ENCODE data around the gene ELOVL6. TPM values are rescaled to one million over a fixed set of nuclear protein-coding genes. Genes with fewer than 3 reads are reported as not detected.

The ELOVL6 gene
- total and polyA plus RNA-seq, 4 donors, result 0.25 to 6.5 (median 2.7) TPM

- no peaks in the 10 kb centered on the region for H3K27me3 ChIP-seq (ENCODE audit: control insufficient read depth in 1 of 2, insufficient read depth in 2 of 2, low read length in 1 of 2)
- WGBS, 2 donors, result 95% methylated on average over 1 of the region's 1 CpG
- H3K36me3 ChIP-seq (ENCODE audit: control insufficient read depth in 1 of 2, insufficient read depth in 2 of 2, low read length in 1 of 2), result no peaks in the 10 kb centered on the region
- intact Hi-C loops (cut with DNase I), result no loop called here
- H3K27ac ChIP-seq (ENCODE audit: low read depth in 1 of 2, low read length in 2 of 2), result no peak overlapping the region
- no peak overlapping the region for H3K4me3 ChIP-seq (ENCODE audit: low read length in 2 of 2)
- DNase-seq, result no peak
- H3K9me3 ChIP-seq (ENCODE audit: control insufficient read depth, low read length), result no peaks in the 10 kb centered on the region
- no peak for ATAC-seq (ENCODE audit: low FRiP score)
- H3K4me1 ChIP-seq (ENCODE audit: control insufficient read depth in 1 of 2, insufficient read depth in 2 of 2, low read length in 2 of 2), result no peaks in the 10 kb centered on the region
Observed at GRCh38 chr4:110075891-110076290, 122.5 kb downstream of the ELOVL6 start.

DNA sequence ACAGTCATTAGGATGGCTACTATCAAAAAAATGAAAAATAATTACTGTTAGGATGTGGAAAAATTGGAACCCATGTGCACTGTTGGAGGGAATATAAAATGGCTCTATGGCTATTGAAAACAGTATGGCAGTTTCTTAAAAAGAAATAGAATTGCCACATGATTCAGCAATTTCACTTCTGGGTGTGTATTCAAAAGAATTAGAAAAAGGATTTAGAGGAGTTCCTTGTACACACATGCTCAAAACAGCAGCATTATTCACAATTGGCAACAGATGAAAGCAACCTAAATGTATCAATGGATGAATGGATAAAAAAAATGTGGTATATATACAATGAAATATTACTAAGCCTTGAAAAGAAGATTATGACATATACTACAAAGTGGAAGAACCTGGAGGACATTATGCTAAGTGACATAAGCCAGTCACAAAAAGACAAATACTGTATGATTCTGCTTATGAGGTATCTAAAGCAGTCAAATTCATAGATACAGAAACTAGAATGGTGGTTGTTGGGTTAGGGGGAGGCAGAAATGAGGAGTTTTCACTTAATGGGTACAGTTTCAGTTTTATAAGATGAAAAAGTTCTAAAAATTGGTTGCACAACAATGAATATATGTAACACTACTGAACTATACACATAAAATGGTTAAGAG, 123.2 kb downstream of the ELOVL6 start:
- intact Hi-C loops (cut with DNase I), result no loop called here
- no peaks in the 10 kb centered on the region for H3K27me3 ChIP-seq (ENCODE audit: control insufficient read depth in 1 of 2, insufficient read depth in 2 of 2, low read length in 1 of 2)
- no peak for DNase-seq
- no peaks in the 10 kb centered on the region for H3K4me1 ChIP-seq (ENCODE audit: control insufficient read depth in 1 of 2, insufficient read depth in 2 of 2, low read length in 2 of 2)
- no peak overlapping the region for H3K27ac ChIP-seq (ENCODE audit: low read depth in 1 of 2, low read length in 2 of 2)
- H3K9me3 ChIP-seq (ENCODE audit: control insufficient read depth, low read length), result no peaks in the 10 kb centered on the region
- ATAC-seq (ENCODE audit: low FRiP score), result no peak
- no peaks in the 10 kb centered on the region for H3K36me3 ChIP-seq (ENCODE audit: control insufficient read depth in 1 of 2, insufficient read depth in 2 of 2, low read length in 1 of 2)
- no peak overlapping the region for H3K4me3 ChIP-seq (ENCODE audit: low read length in 2 of 2)

DNA sequence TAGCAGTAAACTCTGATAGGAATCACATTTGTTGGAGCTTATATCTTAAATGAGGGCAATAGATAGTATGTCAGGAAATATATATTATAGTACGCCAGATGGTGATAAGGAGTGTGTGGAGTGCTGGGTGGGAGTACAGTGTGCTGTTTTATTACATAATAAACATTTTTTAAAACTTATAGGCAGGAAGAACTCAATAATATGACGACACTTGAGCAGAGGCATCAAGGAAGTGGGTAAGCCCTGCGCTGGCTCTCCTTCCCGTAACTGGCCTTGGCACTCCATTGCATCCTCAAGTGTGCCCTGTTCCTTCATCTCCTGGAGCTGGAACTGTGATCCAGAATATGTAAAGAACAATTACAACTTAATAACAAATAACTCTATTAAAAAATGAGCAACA, 123.8 kb downstream of the ELOVL6 start:
- no peaks in the 10 kb centered on the region for H3K36me3 ChIP-seq (ENCODE audit: control insufficient read depth in 1 of 2, insufficient read depth in 2 of 2, low read length in 1 of 2)
- intact Hi-C loops (cut with DNase I), result no loop called here
- H3K27me3 ChIP-seq (ENCODE audit: control insufficient read depth in 1 of 2, insufficient read depth in 2 of 2, low read length in 1 of 2), result no peaks in the 10 kb centered on the region
- no peak for DNase-seq
- no peaks in the 10 kb centered on the region for H3K4me1 ChIP-seq (ENCODE audit: control insufficient read depth in 1 of 2, insufficient read depth in 2 of 2, low read length in 2 of 2)
- WGBS, 2 donors, result 89 to 96% methylated on average over 4 of the region's 4 CpGs
- H3K9me3 ChIP-seq (ENCODE audit: control insufficient read depth, low read length), result no peaks in the 10 kb centered on the region
- no peak overlapping the region for H3K4me3 ChIP-seq (ENCODE audit: low read length in 2 of 2)
- H3K27ac ChIP-seq (ENCODE audit: low read depth in 1 of 2, low read length in 2 of 2), result no peak overlapping the region
- ATAC-seq (ENCODE audit: low FRiP score), result no peak

GRCh38 chr4:110073053-110073845, 125.2 kb downstream of the ELOVL6 start:
- 44 to 63% methylated on average over 10 of the region's 10 CpGs for WGBS, 2 donors

GRCh38 chr4:110071466-110071865, 126.9 kb downstream of the ELOVL6 start:
- H3K27me3 ChIP-seq (ENCODE audit: control insufficient read depth in 1 of 2, insufficient read depth in 2 of 2, low read length in 1 of 2), result no peaks in the 10 kb centered on the region
- 18 to 21% methylated on average over 6 of the region's 6 CpGs for WGBS, 2 donors
- DNase-seq (no peak), ATAC-seq (ENCODE audit: low FRiP score) (no peak)
- no peak overlapping the region for H3K27ac ChIP-seq (ENCODE audit: low read depth in 1 of 2, low read length in 2 of 2)
- no peaks in the 10 kb centered on the region for H3K4me1 ChIP-seq (ENCODE audit: control insufficient read depth in 1 of 2, insufficient read depth in 2 of 2, low read length in 2 of 2)
- no peaks in the 10 kb centered on the region for H3K36me3 ChIP-seq (ENCODE audit: control insufficient read depth in 1 of 2, insufficient read depth in 2 of 2, low read length in 1 of 2)
- no peak overlapping the region for H3K4me3 ChIP-seq (ENCODE audit: low read length in 2 of 2)
- H3K9me3 ChIP-seq (ENCODE audit: control insufficient read depth, low read length), result no peaks in the 10 kb centered on the region
- intact Hi-C loops (cut with DNase I), result no loop called here

More at GRCh38 chr4:110073053-110073845, 125.2 kb downstream of the ELOVL6 start:
- no peak overlapping the region for H3K27ac ChIP-seq (ENCODE audit: low read depth in 1 of 2, low read length in 2 of 2)
- no peaks in the 10 kb centered on the region for H3K27me3 ChIP-seq (ENCODE audit: control insufficient read depth in 1 of 2, insufficient read depth in 2 of 2, low read length in 1 of 2)
- no peaks in the 10 kb centered on the region for H3K9me3 ChIP-seq (ENCODE audit: control insufficient read depth, low read length)
- H3K4me3 ChIP-seq (ENCODE audit: low read length in 2 of 2), result no peak overlapping the region
- DNase-seq (no peak), ATAC-seq (ENCODE audit: low FRiP score) (no peak)
- no peaks in the 10 kb centered on the region for H3K4me1 ChIP-seq (ENCODE audit: control insufficient read depth in 1 of 2, insufficient read depth in 2 of 2, low read length in 2 of 2)
- H3K36me3 ChIP-seq (ENCODE audit: control insufficient read depth in 1 of 2, insufficient read depth in 2 of 2, low read length in 1 of 2), result no peaks in the 10 kb centered on the region
- intact Hi-C loops (cut with DNase I), result no loop called here

- DNase-seq (no peak), ATAC-seq (ENCODE audit: low FRiP score) (no peak)
- no peaks in the 10 kb centered on the region for H3K4me1 ChIP-seq (ENCODE audit: control insufficient read depth in 1 of 2, insufficient read depth in 2 of 2, low read length in 2 of 2)
- no peaks in the 10 kb centered on the region for H3K9me3 ChIP-seq (ENCODE audit: control insufficient read depth, low read length)
- no peak overlapping the region for H3K27ac ChIP-seq (ENCODE audit: low read depth in 1 of 2, low read length in 2 of 2)
- no peaks in the 10 kb centered on the region for H3K36me3 ChIP-seq (ENCODE audit: control insufficient read depth in 1 of 2, insufficient read depth in 2 of 2, low read length in 1 of 2)
- no peak overlapping the region for H3K4me3 ChIP-seq (ENCODE audit: low read length in 2 of 2)
- no peaks in the 10 kb centered on the region for H3K27me3 ChIP-seq (ENCODE audit: control insufficient read depth in 1 of 2, insufficient read depth in 2 of 2, low read length in 1 of 2)
- intact Hi-C loops (cut with DNase I), result no loop called here
- WGBS, 2 donors, result 88 to 91% methylated on average over 8 of the region's 8 CpGs
Observed at GRCh38 chr4:110068248-110068647, 130.2 kb downstream of the ELOVL6 start.

- Histone ChIP-seq H3K9me3 (ENCODE audit: control insufficient read depth, low read length) (no peaks in the 10 kb centered on the region), H3K4me1 (ENCODE audit: control insufficient read depth in 1 of 2, insufficient read depth in 2 of 2, low read length in 2 of 2) (no peaks in the 10 kb centered on the region), H3K27ac (ENCODE audit: low read depth in 1 of 2, low read length in 2 of 2) (no peak overlapping the region), H3K4me3 (ENCODE audit: low read length in 2 of 2) (no peak overlapping the region), H3K27me3 (ENCODE audit: control insufficient read depth in 1 of 2, insufficient read depth in 2 of 2, low read length in 1 of 2) (no peaks in the 10 kb centered on the region), H3K36me3 (ENCODE audit: control insufficient read depth in 1 of 2, insufficient read depth in 2 of 2, low read length in 1 of 2) (no peaks in the 10 kb centered on the region)
- intact Hi-C loops (cut with DNase I), result no loop called here
- no peak for ATAC-seq (ENCODE audit: low FRiP score)
- WGBS, 2 donors, result 37 to 52% methylated on average over 2 of the region's 2 CpGs
- DNase-seq, result no peak
Observed at GRCh38 chr4:110064934-110065333, 133.5 kb downstream of the ELOVL6 start.

GRCh38 chr4:110064295-110064694, 134.1 kb downstream of the ELOVL6 start:
- H3K27me3 ChIP-seq (ENCODE audit: control insufficient read depth in 1 of 2, insufficient read depth in 2 of 2, low read length in 1 of 2), result no peaks in the 10 kb centered on the region
- no peak for ATAC-seq (ENCODE audit: low FRiP score)
- no peaks in the 10 kb centered on the region for H3K4me1 ChIP-seq (ENCODE audit: control insufficient read depth in 1 of 2, insufficient read depth in 2 of 2, low read length in 2 of 2)
- 96 to 100% methylated on average over 1 of the region's 1 CpG for WGBS, 2 donors
- intact Hi-C loops (cut with DNase I), result no loop called here
- H3K36me3 ChIP-seq (ENCODE audit: control insufficient read depth in 1 of 2, insufficient read depth in 2 of 2, low read length in 1 of 2), result no peaks in the 10 kb centered on the region
- no peak for DNase-seq
- H3K9me3 ChIP-seq (ENCODE audit: control insufficient read depth, low read length), result no peaks in the 10 kb centered on the region
- no peak overlapping the region for H3K4me3 ChIP-seq (ENCODE audit: low read length in 2 of 2)
- H3K27ac ChIP-seq (ENCODE audit: low read depth in 1 of 2, low read length in 2 of 2), result no peak overlapping the region

DNA sequence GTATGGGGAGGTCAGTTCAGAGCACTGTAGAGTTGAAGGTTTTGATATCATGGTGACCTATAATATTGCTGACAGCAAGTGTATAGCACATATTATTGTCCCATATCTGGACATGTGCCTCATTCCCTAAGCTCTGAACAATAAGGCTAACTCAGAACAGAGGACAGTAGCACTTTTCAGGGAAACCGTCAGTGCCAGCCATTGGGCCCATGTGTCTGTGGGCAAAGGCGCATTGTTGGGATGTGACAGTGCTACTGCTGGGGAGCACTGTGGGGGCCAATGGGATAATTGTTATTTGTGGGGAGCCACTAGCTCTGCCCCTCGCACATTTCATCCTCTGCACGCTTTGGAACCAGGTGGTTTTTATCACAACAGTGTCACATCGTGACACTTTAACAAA, 136.2 kb downstream of the ELOVL6 start:
- H3K4me1 ChIP-seq (ENCODE audit: control insufficient read depth in 1 of 2, insufficient read depth in 2 of 2, low read length in 2 of 2), result no peaks in the 10 kb centered on the region
- no peak overlapping the region for H3K27ac ChIP-seq (ENCODE audit: low read depth in 1 of 2, low read length in 2 of 2)
- no peaks in the 10 kb centered on the region for H3K36me3 ChIP-seq (ENCODE audit: control insufficient read depth in 1 of 2, insufficient read depth in 2 of 2, low read length in 1 of 2)
- H3K9me3 ChIP-seq (ENCODE audit: control insufficient read depth, low read length), result no peaks in the 10 kb centered on the region
- intact Hi-C loops (cut with DNase I), result no loop called here
- DNase-seq (no peak), ATAC-seq (ENCODE audit: low FRiP score) (no peak)
- no peak overlapping the region for H3K4me3 ChIP-seq (ENCODE audit: low read length in 2 of 2)
- no peaks in the 10 kb centered on the region for H3K27me3 ChIP-seq (ENCODE audit: control insufficient read depth in 1 of 2, insufficient read depth in 2 of 2, low read length in 1 of 2)
- WGBS, 2 donors, result 94 to 98% methylated on average over 5 of the region's 5 CpGs

Data from aorta (tissue), 5 donors.